ENCODE measurements around the gene HNRNPA3. TPM values are rescaled to one million over a fixed set of nuclear protein-coding genes. Genes with fewer than 3 reads are reported as not detected.

The HNRNPA3 gene
- total and polyA plus RNA-seq, 2 of the 13 experiments (the other 11 are each of a cell fraction or from before 2014, with no cell fraction given), result 73.3 to 97.7 TPM

GRCh38 chr2:177212106-177212890 is at the start of gene HNRNPA3 (continued):
- TF ChIP-seq, protein P1, sequence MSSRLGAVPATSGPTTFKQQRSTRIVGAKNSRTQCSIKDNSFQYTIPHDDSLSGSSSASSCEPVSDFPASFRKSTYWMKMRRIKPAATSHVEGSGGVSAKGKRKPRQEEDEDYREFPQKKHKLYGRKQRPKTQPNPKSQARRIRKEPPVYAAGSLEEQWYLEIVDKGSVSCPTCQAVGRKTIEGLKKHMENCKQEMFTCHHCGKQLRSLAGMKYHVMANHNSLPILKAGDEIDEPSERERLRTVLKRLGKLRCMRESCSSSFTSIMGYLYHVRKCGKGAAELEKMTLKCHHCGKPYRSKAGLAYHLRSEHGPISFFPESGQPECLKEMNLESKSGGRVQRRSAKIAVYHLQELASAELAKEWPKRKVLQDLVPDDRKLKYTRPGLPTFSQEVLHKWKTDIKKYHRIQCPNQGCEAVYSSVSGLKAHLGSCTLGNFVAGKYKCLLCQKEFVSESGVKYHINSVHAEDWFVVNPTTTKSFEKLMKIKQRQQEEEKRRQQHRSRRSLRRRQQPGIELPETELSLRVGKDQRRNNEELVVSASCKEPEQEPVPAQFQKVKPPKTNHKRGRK (CRISPR knock-in tag; IDR thresholded peaks at IDR 0.05), result peak; percentile 50; the same call in 1 of the 2 replicates
- no peak for TF ChIP-seq ZNF841 (CRISPR knock-in tag; IDR thresholded peaks at IDR 0.05; ENCODE audit: borderline replicate concordance)
- TF ChIP-seq SNAPC2 (CRISPR knock-in tag; IDR thresholded peaks at IDR 0.05), result 0 out of 2 replicates have a peak, but pooled peaks have one; percentile 31
- TF ChIP-seq, protein P2, sequence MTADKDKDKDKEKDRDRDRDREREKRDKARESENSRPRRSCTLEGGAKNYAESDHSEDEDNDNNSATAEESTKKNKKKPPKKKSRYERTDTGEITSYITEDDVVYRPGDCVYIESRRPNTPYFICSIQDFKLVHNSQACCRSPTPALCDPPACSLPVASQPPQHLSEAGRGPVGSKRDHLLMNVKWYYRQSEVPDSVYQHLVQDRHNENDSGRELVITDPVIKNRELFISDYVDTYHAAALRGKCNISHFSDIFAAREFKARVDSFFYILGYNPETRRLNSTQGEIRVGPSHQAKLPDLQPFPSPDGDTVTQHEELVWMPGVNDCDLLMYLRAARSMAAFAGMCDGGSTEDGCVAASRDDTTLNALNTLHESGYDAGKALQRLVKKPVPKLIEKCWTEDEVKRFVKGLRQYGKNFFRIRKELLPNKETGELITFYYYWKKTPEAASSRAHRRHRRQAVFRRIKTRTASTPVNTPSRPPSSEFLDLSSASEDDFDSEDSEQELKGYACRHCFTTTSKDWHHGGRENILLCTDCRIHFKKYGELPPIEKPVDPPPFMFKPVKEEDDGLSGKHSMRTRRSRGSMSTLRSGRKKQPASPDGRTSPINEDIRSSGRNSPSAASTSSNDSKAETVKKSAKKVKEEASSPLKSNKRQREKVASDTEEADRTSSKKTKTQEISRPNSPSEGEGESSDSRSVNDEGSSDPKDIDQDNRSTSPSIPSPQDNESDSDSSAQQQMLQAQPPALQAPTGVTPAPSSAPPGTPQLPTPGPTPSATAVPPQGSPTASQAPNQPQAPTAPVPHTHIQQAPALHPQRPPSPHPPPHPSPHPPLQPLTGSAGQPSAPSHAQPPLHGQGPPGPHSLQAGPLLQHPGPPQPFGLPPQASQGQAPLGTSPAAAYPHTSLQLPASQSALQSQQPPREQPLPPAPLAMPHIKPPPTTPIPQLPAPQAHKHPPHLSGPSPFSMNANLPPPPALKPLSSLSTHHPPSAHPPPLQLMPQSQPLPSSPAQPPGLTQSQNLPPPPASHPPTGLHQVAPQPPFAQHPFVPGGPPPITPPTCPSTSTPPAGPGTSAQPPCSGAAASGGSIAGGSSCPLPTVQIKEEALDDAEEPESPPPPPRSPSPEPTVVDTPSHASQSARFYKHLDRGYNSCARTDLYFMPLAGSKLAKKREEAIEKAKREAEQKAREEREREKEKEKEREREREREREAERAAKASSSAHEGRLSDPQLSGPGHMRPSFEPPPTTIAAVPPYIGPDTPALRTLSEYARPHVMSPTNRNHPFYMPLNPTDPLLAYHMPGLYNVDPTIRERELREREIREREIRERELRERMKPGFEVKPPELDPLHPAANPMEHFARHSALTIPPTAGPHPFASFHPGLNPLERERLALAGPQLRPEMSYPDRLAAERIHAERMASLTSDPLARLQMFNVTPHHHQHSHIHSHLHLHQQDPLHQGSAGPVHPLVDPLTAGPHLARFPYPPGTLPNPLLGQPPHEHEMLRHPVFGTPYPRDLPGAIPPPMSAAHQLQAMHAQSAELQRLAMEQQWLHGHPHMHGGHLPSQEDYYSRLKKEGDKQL (CRISPR knock-in tag; IDR thresholded peaks at IDR 0.05; ENCODE audit: low read depth), result no peak; the same call in 1 of the 2 replicates
- TF ChIP-seq SKIL (CRISPR knock-in tag; IDR thresholded peaks at IDR 0.05; ENCODE audit: borderline replicate concordance), result no peak
- TF ChIP-seq, protein P3, sequence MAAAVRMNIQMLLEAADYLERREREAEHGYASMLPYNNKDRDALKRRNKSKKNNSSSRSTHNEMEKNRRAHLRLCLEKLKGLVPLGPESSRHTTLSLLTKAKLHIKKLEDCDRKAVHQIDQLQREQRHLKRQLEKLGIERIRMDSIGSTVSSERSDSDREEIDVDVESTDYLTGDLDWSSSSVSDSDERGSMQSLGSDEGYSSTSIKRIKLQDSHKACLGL (CRISPR knock-in tag; IDR thresholded peaks at IDR 0.05), result peak; percentile 73
- TF ChIP-seq ZNF224 (CRISPR knock-in tag; IDR thresholded peaks at IDR 0.05), result peak; percentile 81; the same call in 1 of the 2 replicates
- TF ChIP-seq ZNF607 (CRISPR knock-in tag; IDR thresholded peaks at IDR 0.05; ENCODE audit: borderline replicate concordance), result peak; percentile 90; the same call in 1 of the 2 replicates
- peak; percentile 92; the same call in 1 of the 2 replicates for TF ChIP-seq ZNF44 (CRISPR knock-in tag; IDR thresholded peaks at IDR 0.05)
- TF ChIP-seq, protein P4, sequence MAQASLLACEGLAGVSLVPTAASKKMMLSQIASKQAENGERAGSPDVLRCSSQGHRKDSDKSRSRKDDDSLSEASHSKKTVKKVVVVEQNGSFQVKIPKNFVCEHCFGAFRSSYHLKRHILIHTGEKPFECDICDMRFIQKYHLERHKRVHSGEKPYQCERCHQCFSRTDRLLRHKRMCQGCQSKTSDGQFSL (CRISPR knock-in tag; IDR thresholded peaks at IDR 0.05), result no peak; the same call in 1 of the 2 replicates
- TF ChIP-seq POLR2G (IDR thresholded peaks at IDR 0.05; ENCODE audit: low read depth, low read length), result peak; percentile 97
- TF ChIP-seq ZMAT3 (CRISPR knock-in tag; conservative IDR thresholded peaks at IDR 0.05), result peak; percentile 55
- no peak for TF ChIP-seq CREB3 (CRISPR knock-in tag; IDR thresholded peaks at IDR 0.05)
- no peak for TF ChIP-seq AGO2 (optimal IDR thresholded peaks at IDR 0.05; ENCODE audit: low read depth, low read length)
- no peak for TF ChIP-seq MAZ (IDR thresholded peaks at IDR 0.05; ENCODE audit: borderline replicate concordance, low read depth, low read length)
- TF ChIP-seq MAZ (CRISPR knock-in tag; IDR thresholded peaks at IDR 0.05; ENCODE audit: low read depth), result peak; percentile 88

Measured in HepG2 (cell line).